ENCODE measurements around the gene DUSP28. TPM values are rescaled to one million over a fixed set of nuclear protein-coding genes. Genes with fewer than 3 reads are reported as not detected.

DUSP28 gene
- total RNA-seq, 2 donors from 2014 or later, result 5.8 to 14.3 TPM

GRCh38 chr2:240569523-240569997, 9.4 kb downstream of the DUSP28 start:
- no peak for DNase-seq (ENCODE audit: low spot score)
- no peak for ATAC-seq (ENCODE audit: insufficient number of reproducible peaks, low FRiP score, low read depth)

GRCh38 chr2:240569998-240570530, 9.9 kb downstream of the DUSP28 start:
- no peak for TF ChIP-seq CTCF (IDR thresholded peaks at IDR 0.05)
- Histone ChIP-seq H3K4me1 (ENCODE audit: control insufficient read depth in 1 of 2, low read depth in 2 of 2) (peaks cover 26 to 51% of the 10 kb centered on the region in 2 donors), H3K27ac (no peak overlapping the region), H3K36me3 (peaks cover 1% of the 10 kb centered on the region), H3K27me3 (replicated peaks; ENCODE audit: insufficient read depth) (no peaks in the 10 kb centered on the region), H3K4me3 (peak overlapping the region; percentile 89), H3K9me3 (no peaks in the 10 kb centered on the region)
- no peak for DNase-seq (ENCODE audit: low spot score)
- ATAC-seq (ENCODE audit: insufficient number of reproducible peaks, low FRiP score, low read depth), result no peak

More at GRCh38 chr2:240569523-240569997, 9.4 kb downstream of the DUSP28 start:
- no peak for TF ChIP-seq CTCF (IDR thresholded peaks at IDR 0.05)
- peak overlapping the region; percentile 89 for H3K4me3 ChIP-seq
- H3K4me1 ChIP-seq (ENCODE audit: control insufficient read depth in 1 of 2, low read depth in 2 of 2), result peaks cover 26 to 51% of the 10 kb centered on the region in 2 donors
- H3K36me3 ChIP-seq, result no peaks in the 10 kb centered on the region
- no peaks in the 10 kb centered on the region for H3K9me3 ChIP-seq
- H3K27me3 ChIP-seq (replicated peaks; ENCODE audit: insufficient read depth), result no peaks in the 10 kb centered on the region
- no peak overlapping the region for H3K27ac ChIP-seq

GRCh38 chr2:240570531-240571313, 10.6 kb downstream of the DUSP28 start:
- Histone ChIP-seq H3K4me1 (ENCODE audit: control insufficient read depth in 1 of 2, low read depth in 2 of 2) (peaks cover 23 to 44% of the 10 kb centered on the region in 2 donors), H3K4me3 (no peak overlapping the region), H3K9me3 (no peaks in the 10 kb centered on the region), H3K27me3 (replicated peaks; ENCODE audit: insufficient read depth) (no peaks in the 10 kb centered on the region), H3K27ac (no peak overlapping the region), H3K36me3 (peaks cover 8% of the 10 kb centered on the region)
- TF ChIP-seq CTCF (IDR thresholded peaks at IDR 0.05), result no peak
- DNase-seq (ENCODE audit: low spot score) (no peak), ATAC-seq (ENCODE audit: insufficient number of reproducible peaks, low FRiP score, low read depth) (no peak)

- no peaks in the 10 kb centered on the region for H3K9me3 ChIP-seq
- H3K4me1 ChIP-seq (ENCODE audit: control insufficient read depth in 1 of 2, low read depth in 2 of 2), result peaks cover 17 to 38% of the 10 kb centered on the region in 2 donors
- peaks cover 13% of the 10 kb centered on the region for H3K36me3 ChIP-seq
- no peak for TF ChIP-seq CTCF (IDR thresholded peaks at IDR 0.05)
- no peak overlapping the region for H3K27ac ChIP-seq
- ATAC-seq (ENCODE audit: insufficient number of reproducible peaks, low FRiP score, low read depth) (no peak), DNase-seq (ENCODE audit: low spot score) (no peak)
- no peaks in the 10 kb centered on the region for H3K27me3 ChIP-seq (replicated peaks; ENCODE audit: insufficient read depth)
- no peak overlapping the region for H3K4me3 ChIP-seq
These were observed 11.3 kb downstream of the DUSP28 start for GRCh38 chr2:240571314-240571973.

All from thoracic aorta (tissue), 2 donors.